Neuron (in vitro differentiated cells): ENCODE measurements around the gene PPM1N.

ENCODE experiments used
- H2AFZ ChIP-seq: one replicate; pipeline ENCODE4 v1.6.1; 2013; ENCODE audit warnings: low read depth, mild to moderate bottlenecking, inconsistent platforms, low read length, moderate library complexity
- H3K27me3 ChIP-seq: one replicate; pipeline ENCODE4 v1.6.1; 2013; ENCODE audit warnings: low read length; ENCODE audit not compliant: insufficient read depth
- H3K36me3 ChIP-seq: one replicate; pipeline ENCODE4 v1.6.1; 2013; ENCODE audit warnings: low read length; ENCODE audit not compliant: insufficient read depth
- H3K4me1 ChIP-seq: one replicate; pipeline ENCODE4 v1.6.1; 2013; ENCODE audit warnings: low read length; ENCODE audit not compliant: insufficient read depth
- H3K4me3 ChIP-seq: 2 replicates; pipeline ENCODE4 v1.5.1; 2013; ENCODE audit warnings: mild to moderate bottlenecking, low read length, moderate library complexity
- H3K9me3 ChIP-seq: one replicate; pipeline ENCODE4 v1.6.1; 2013; ENCODE audit warnings: low read length

PPM1N gene

GRCh38 chr19:45473367-45473681 lies 24.9 kb upstream of the PPM1N start:
- no peaks in the 10 kb centered on the region for H3K9me3 ChIP-seq
- no peaks in the 10 kb centered on the region for H3K27me3 ChIP-seq
- no peaks in the 10 kb centered on the region for H3K36me3 ChIP-seq
- peaks cover 16% of the 10 kb centered on the region for H3K4me1 ChIP-seq
- no peak overlapping the region for H2AFZ ChIP-seq
- no peak overlapping the region for H3K4me3 ChIP-seq

- H3K27me3 ChIP-seq = no peaks in the 10 kb centered on the region
- H3K4me1 ChIP-seq = peaks cover 12% of the 10 kb centered on the region
Measured at GRCh38 chr19:45473682-45474605, 24.3 kb upstream of the PPM1N start.

GRCh38 chr19:45474606-45475521 lies 23.4 kb upstream of the PPM1N start:
- H3K36me3 ChIP-seq = no peaks in the 10 kb centered on the region
- no peaks in the 10 kb centered on the region for H3K27me3 ChIP-seq
- no peak overlapping the region for H2AFZ ChIP-seq
- H3K9me3 ChIP-seq = no peaks in the 10 kb centered on the region
- H3K4me3 ChIP-seq = no peak overlapping the region
- peaks cover 11% of the 10 kb centered on the region for H3K4me1 ChIP-seq

More at GRCh38 chr19:45473682-45474605, 24.3 kb upstream of the PPM1N start:
- Histone ChIP-seq H3K4me3 (no peak overlapping the region), H3K36me3 (no peaks in the 10 kb centered on the region), H3K9me3 (no peaks in the 10 kb centered on the region), H2AFZ (no peak overlapping the region)

- Histone ChIP-seq H3K27me3 (no peaks in the 10 kb centered on the region), H2AFZ (no peak overlapping the region), H3K36me3 (no peaks in the 10 kb centered on the region), H3K4me3 (no peak overlapping the region), H3K4me1 (peaks cover 5% of the 10 kb centered on the region), H3K9me3 (no peaks in the 10 kb centered on the region)
Measured at GRCh38 chr19:45475537-45476291, 22.5 kb upstream of the PPM1N start.

GRCh38 chr19:45476304-45476703 lies 21.9 kb upstream of the PPM1N start:
- Histone ChIP-seq H3K9me3 (no peaks in the 10 kb centered on the region), H3K4me3 (no peak overlapping the region), H2AFZ (no peak overlapping the region), H3K27me3 (no peaks in the 10 kb centered on the region), H3K4me1 (peaks cover 5% of the 10 kb centered on the region), H3K36me3 (no peaks in the 10 kb centered on the region)

- Histone ChIP-seq H3K9me3 (no peaks in the 10 kb centered on the region), H3K4me3 (no peak overlapping the region), H3K4me1 (peaks cover 5% of the 10 kb centered on the region), H3K36me3 (no peaks in the 10 kb centered on the region), H3K27me3 (no peaks in the 10 kb centered on the region), H2AFZ (no peak overlapping the region)
Measured at GRCh38 chr19:45477186-45477585, 21.1 kb upstream of the PPM1N start.

GRCh38 chr19:45477713-45478453 lies 20.4 kb upstream of the PPM1N start:
- Histone ChIP-seq H2AFZ (no peak overlapping the region), H3K27me3 (no peaks in the 10 kb centered on the region), H3K4me3 (peak overlapping the region; percentile 59), H3K9me3 (no peaks in the 10 kb centered on the region), H3K36me3 (no peaks in the 10 kb centered on the region), H3K4me1 (peaks cover 5% of the 10 kb centered on the region)

GRCh38 chr19:45478454-45479238 lies 19.6 kb upstream of the PPM1N start:
- H3K4me1 ChIP-seq = peaks cover 5% of the 10 kb centered on the region
- peak overlapping the region; percentile 59 for H3K4me3 ChIP-seq
- no peaks in the 10 kb centered on the region for H3K27me3 ChIP-seq

GRCh38 chr19:45483033-45483432 lies 15.2 kb upstream of the PPM1N start:
- H3K4me1 ChIP-seq = peaks cover 1% of the 10 kb centered on the region
- no peaks in the 10 kb centered on the region for H3K9me3 ChIP-seq
- no peaks in the 10 kb centered on the region for H3K36me3 ChIP-seq
- no peak overlapping the region for H3K4me3 ChIP-seq
- no peaks in the 10 kb centered on the region for H3K27me3 ChIP-seq
- no peak overlapping the region for H2AFZ ChIP-seq

More at GRCh38 chr19:45478454-45479238, 19.6 kb upstream of the PPM1N start:
- Histone ChIP-seq H3K36me3 (no peaks in the 10 kb centered on the region), H2AFZ (peak overlapping the region; percentile 37), H3K9me3 (no peaks in the 10 kb centered on the region)

- H3K9me3 ChIP-seq = no peaks in the 10 kb centered on the region
- H3K4me3 ChIP-seq = no peak overlapping the region
- H2AFZ ChIP-seq = no peak overlapping the region
- no peaks in the 10 kb centered on the region for H3K4me1 ChIP-seq
- no peaks in the 10 kb centered on the region for H3K27me3 ChIP-seq
- H3K36me3 ChIP-seq = no peaks in the 10 kb centered on the region
Measured at GRCh38 chr19:45484273-45484945, 13.8 kb upstream of the PPM1N start.

- peak overlapping the region; percentile 52 for H2AFZ ChIP-seq
- no peaks in the 10 kb centered on the region for H3K4me1 ChIP-seq
- H3K27me3 ChIP-seq = no peaks in the 10 kb centered on the region
- H3K4me3 ChIP-seq = peak overlapping the region; percentile 44
- H3K36me3 ChIP-seq = no peaks in the 10 kb centered on the region
- H3K9me3 ChIP-seq = no peaks in the 10 kb centered on the region
Measured at GRCh38 chr19:45485305-45486077, 12.8 kb upstream of the PPM1N start.
